ENCODE measurements around the gene SYT1. TPM values are rescaled to one million over a fixed set of nuclear protein-coding genes. Genes with fewer than 3 reads are reported as not detected.

SYT1 gene
- total RNA-seq, 2 donors from 2014 or later = 1.3 to 1.9 TPM

GRCh38 chr12:79057540-79057939 is 193.0 kb downstream of the SYT1 start:
- ATAC-seq (ENCODE audit: insufficient number of reproducible peaks, low FRiP score, low read depth) = no peak
- H3K9me3 ChIP-seq = no peaks in the 10 kb centered on the region
- no peak for TF ChIP-seq CTCF (IDR thresholded peaks at IDR 0.05)
- H3K4me1 ChIP-seq (ENCODE audit: control insufficient read depth in 1 of 2, low read depth in 2 of 2) = no peaks in the 10 kb centered on the region
- H3K27ac ChIP-seq = no peak overlapping the region
- H3K27me3 ChIP-seq (replicated peaks; ENCODE audit: insufficient read depth) = no peaks in the 10 kb centered on the region
- no peak overlapping the region for H3K4me3 ChIP-seq
- DNase-seq (ENCODE audit: low spot score) = no peak
- no peaks in the 10 kb centered on the region for H3K36me3 ChIP-seq

DNA sequence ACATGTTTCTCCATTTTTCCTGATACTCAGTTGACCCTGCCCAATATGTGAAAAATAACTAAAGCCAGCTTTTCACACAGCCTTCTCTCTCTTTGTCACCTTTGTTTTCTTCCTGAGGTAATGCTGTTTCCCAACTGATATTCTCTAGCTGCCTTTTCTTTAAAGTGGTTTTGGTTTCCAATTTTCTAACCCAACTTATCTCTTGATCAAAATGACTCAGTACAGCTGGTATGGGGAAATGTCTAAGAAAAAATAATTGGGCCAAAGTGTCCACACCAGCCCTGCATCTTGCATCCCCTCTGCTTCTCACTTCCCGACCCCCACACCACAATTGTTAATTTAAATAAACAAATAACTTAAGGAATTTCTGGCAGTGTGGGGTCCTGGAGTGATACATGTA is 193.8 kb downstream of the SYT1 start:
- no peaks in the 10 kb centered on the region for H3K4me1 ChIP-seq (ENCODE audit: control insufficient read depth in 1 of 2, low read depth in 2 of 2)
- no peak for ATAC-seq (ENCODE audit: insufficient number of reproducible peaks, low FRiP score, low read depth)

DNA sequence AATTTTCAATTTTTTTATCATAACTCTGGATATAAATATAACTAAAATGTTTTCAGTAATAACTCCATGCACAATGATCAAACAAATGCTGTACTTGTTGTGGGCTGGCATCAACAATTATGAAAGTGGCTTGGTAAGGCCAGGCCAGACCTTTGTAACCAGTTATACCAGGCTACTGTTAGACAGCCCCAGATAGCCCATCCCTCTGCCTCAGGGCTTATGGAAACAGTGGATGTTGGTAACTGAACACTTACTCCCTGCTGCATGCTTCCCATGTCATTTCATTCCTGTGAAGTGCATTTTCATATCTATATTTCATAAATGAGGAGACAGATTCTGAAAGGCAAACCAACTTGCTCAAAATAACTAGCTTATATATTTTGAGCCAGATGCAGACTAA is 195.0 kb downstream of the SYT1 start:
- Histone ChIP-seq H3K4me1 (ENCODE audit: control insufficient read depth in 1 of 2, low read depth in 2 of 2) (no peaks in the 10 kb centered on the region), H3K27me3 (replicated peaks; ENCODE audit: insufficient read depth) (no peaks in the 10 kb centered on the region), H3K9me3 (no peaks in the 10 kb centered on the region), H3K27ac (no peak overlapping the region), H3K4me3 (no peak overlapping the region), H3K36me3 (no peaks in the 10 kb centered on the region)
- DNase-seq (ENCODE audit: low spot score) (no peak), ATAC-seq (ENCODE audit: insufficient number of reproducible peaks, low FRiP score, low read depth) (no peak)
- no peak for TF ChIP-seq CTCF (IDR thresholded peaks at IDR 0.05)

More for the DNA sequence above, 193.8 kb downstream of the SYT1 start:
- TF ChIP-seq CTCF (IDR thresholded peaks at IDR 0.05) = no peak
- H3K27me3 ChIP-seq (replicated peaks; ENCODE audit: insufficient read depth) = no peaks in the 10 kb centered on the region
- H3K9me3 ChIP-seq = no peaks in the 10 kb centered on the region
- DNase-seq (ENCODE audit: low spot score) = no peak
- H3K4me3 ChIP-seq = no peak overlapping the region
- no peaks in the 10 kb centered on the region for H3K36me3 ChIP-seq
- no peak overlapping the region for H3K27ac ChIP-seq

DNA sequence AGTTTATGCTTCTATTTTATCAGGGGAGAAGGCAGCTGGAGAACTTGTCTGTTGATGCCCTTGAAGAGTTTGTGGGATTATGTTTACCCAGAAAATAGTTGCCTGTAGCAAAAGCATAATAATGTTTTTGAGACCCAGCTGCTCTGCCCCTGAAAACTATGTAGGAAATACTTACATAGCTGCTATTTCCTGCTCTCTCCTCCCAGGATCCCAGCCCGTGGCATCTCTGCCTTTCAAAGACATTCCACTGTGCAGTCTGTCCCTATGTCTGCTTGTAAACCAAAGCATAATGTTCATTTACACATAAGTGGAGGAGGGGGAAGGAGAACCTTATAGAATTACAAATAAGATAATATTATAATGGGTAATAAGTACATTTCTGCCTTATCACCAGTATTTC is 198.7 kb downstream of the SYT1 start:
- no peaks in the 10 kb centered on the region for H3K9me3 ChIP-seq
- no peak overlapping the region for H3K27ac ChIP-seq
- ATAC-seq (ENCODE audit: insufficient number of reproducible peaks, low FRiP score, low read depth) = no peak
- H3K27me3 ChIP-seq (replicated peaks; ENCODE audit: insufficient read depth) = no peaks in the 10 kb centered on the region
- TF ChIP-seq CTCF (IDR thresholded peaks at IDR 0.05) = no peak
- no peak for DNase-seq (ENCODE audit: low spot score)
- no peaks in the 10 kb centered on the region for H3K36me3 ChIP-seq
- H3K4me1 ChIP-seq (ENCODE audit: control insufficient read depth in 1 of 2, low read depth in 2 of 2) = no peaks in the 10 kb centered on the region
- no peak overlapping the region for H3K4me3 ChIP-seq

DNA sequence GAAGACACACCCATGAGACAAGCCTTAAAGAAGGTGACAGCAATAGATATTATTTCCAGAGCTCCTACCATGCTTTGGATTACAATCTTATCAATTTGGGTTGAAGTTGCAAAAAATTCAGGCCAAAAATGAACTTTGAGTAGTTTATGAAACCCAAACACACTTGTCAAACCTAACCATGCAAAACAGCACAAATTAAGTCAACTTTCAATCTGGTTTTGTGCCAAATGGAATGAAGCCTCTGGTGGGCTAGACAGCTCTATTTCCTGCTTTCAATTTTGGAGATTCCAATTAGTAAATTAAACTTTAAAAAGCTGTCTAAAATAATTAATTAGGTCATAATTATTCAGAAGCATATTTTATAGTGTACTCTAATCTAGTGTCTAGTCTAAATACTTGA is 203.4 kb downstream of the SYT1 start:
- no peak overlapping the region for H3K4me3 ChIP-seq
- H3K36me3 ChIP-seq = no peaks in the 10 kb centered on the region
- H3K27ac ChIP-seq = no peak overlapping the region
- TF ChIP-seq CTCF (IDR thresholded peaks at IDR 0.05) = no peak
- no peaks in the 10 kb centered on the region for H3K27me3 ChIP-seq (replicated peaks; ENCODE audit: insufficient read depth)
- H3K4me1 ChIP-seq (ENCODE audit: control insufficient read depth in 1 of 2, low read depth in 2 of 2) = no peaks in the 10 kb centered on the region
- H3K9me3 ChIP-seq = no peaks in the 10 kb centered on the region
- no peak for DNase-seq (ENCODE audit: low spot score)
- ATAC-seq (ENCODE audit: insufficient number of reproducible peaks, low FRiP score, low read depth) = no peak

Data from thoracic aorta (tissue), 2 donors.